HepG2 (cell line): ENCODE results near the gene PRR12. TPM values are rescaled to one million over a fixed set of nuclear protein-coding genes. Genes with fewer than 3 reads are reported as not detected.
A peak's percentile ranks its signal among the peaks of the same experiment; 100 is the strongest.

Experiments
- HDAC6 ChIP-seq: fragments of 200-600 bp; sonication (generic); IDR thresholded peaks from 2 replicates; pipeline ENCODE4 v1.7.0; 2017; ENCODE audit warnings: mild to moderate bottlenecking, antibody characterized with exemption, low read length, low read depth
- KDM5B ChIP-seq: sonication (generic); formaldehyde crosslinking; IDR thresholded peaks from 2 replicates; pipeline ENCODE4 v1.4.0; 2020; ENCODE audit warnings: missing genetic modification reagents, mild to moderate bottlenecking, borderline replicate concordance
- NFE2 ChIP-seq: sonication (generic); formaldehyde crosslinking; IDR thresholded peaks from 2 replicates; pipeline ENCODE4 v1.4.0; 2020; ENCODE audit warnings: missing genetic modification reagents
- TGIF2 ChIP-seq: IDR thresholded peaks from 2 replicates; pipeline ENCODE4 v1.6.1; 2016; ENCODE audit warnings: control low read depth, missing compliant biosample characterization
- YEATS2 ChIP-seq: sonication (generic); formaldehyde crosslinking; IDR thresholded peaks from 2 replicates; pipeline ENCODE4 v1.4.0; 2020; ENCODE audit warnings: missing genetic modification reagents, borderline replicate concordance
- ZFP82 ChIP-seq: sonication (generic); formaldehyde crosslinking; IDR thresholded peaks from 2 replicates; pipeline ENCODE4 v1.5.1; 2020; ENCODE audit warnings: mild to moderate bottlenecking, missing genetic modification reagents, borderline replicate concordance
- polyA plus RNA-seq, 8 experiments: library from polyadenylated mRNA; depleted of rRNA in 3 of 8; stranded (reverse) in 7 of 8; unstranded in 1 of 8; fragments of >200 nt; fragmentation: Illumina TruSeq in 4 of 8; extraction: Trizol in 4 of 8; gene quantifications; 2 replicates each; pipeline versions ENCODE4 v1.2.1 to v1.2.3, GENCODE V29; 2011 to 2016; ENCODE audit warnings: low read depth in 4 of 8, missing spikeins in 1 of 8, mixed read lengths in 1 of 8; ENCODE audit not compliant: insufficient read depth in 1 of 8
- total RNA-seq, 5 experiments: library from RNA; depleted of rRNA; stranded (reverse); fragments of >200 nt; fragmentation: Illumina TruSeq; extraction: Trizol; gene quantifications; 2 replicates each; pipeline ENCODE4 v1.2.3, GENCODE V29; 2016; ENCODE audit warnings: low read depth in 1 of 5
- TF ChIP-seq, protein P1 (sequence below): sonication (generic); formaldehyde crosslinking; IDR thresholded peaks from 2 replicates; pipeline ENCODE4 v1.4.0; 2020; ENCODE audit warnings: missing genetic modification reagents; ENCODE audit errors: not compliant biosample characterization
- TF ChIP-seq, protein P2 (sequence below): sonication (generic); formaldehyde crosslinking; IDR thresholded peaks from 2 replicates; pipeline ENCODE4; 2020; ENCODE audit warnings: missing genetic modification reagents, mild to moderate bottlenecking, borderline replicate concordance
- TF ChIP-seq, protein P3 (sequence below), 2 experiments: sonication (generic) in 1 of 2; formaldehyde crosslinking in 1 of 2; IDR thresholded peaks; 2 replicates each; pipeline versions ENCODE4 v1.6.1 to v1.9.0; 2014 to 2022; ENCODE audit warnings: antibody characterized with exemption in 1 of 2, borderline replicate concordance in 1 of 2, inconsistent platforms in 1 of 2, low read depth in 1 of 2, missing genetic modification reagents in 1 of 2
- TF ChIP-seq, protein P4 (sequence below): sonication (generic); formaldehyde crosslinking; IDR thresholded peaks from 2 replicates; pipeline ENCODE4 v1.4.0; 2020; ENCODE audit warnings: mild to moderate bottlenecking, missing genetic modification reagents

PRR12 gene
- total and polyA plus RNA-seq, 2 of the 13 experiments (the other 11 are each of a cell fraction or from before 2014, with no cell fraction given) = 0.62 to 1.5 TPM

DNA sequence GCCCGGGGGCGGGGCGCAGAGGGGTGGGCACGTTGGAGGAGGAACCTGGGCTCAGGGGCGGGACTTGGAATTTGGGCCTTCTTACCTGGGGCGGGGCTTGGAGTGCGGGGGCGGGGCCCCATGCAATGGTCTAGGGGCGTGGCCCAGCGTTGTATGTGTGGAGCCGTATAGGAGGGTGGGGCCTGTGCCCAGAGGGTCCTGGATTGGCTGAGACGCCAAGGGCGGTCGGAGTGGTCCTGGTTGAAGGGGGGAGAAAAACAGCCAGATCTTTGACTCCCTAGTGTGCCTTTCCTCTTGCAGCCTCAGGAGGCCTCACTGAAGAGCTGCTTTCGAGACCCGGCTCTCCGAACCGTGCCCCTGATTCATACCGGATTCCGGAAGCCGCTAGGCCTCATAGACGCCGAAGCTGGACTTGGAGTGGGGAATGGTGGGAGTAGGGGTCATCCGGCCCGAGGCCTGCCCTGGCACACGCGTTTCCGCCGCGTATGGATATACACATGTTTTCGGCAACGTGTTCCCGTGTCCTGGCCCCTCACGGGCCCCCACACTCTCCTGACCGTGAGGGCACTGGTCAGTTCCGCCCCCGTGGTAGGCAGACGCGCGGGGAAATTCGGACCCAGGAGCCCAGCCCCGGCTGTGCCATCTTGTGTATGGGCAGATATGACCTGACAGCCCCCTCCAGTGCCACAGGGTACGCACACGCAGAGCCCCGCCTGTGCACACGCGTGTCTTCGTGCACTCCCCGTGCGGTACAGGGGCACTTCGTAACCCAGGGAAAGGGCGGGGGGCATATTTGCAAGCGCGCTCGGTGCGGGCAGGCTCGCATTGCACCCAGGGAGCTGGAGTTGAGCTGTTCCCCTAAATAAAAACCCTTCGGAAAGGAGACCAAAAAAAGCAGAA lies 661 bp upstream of the PRR12 start (continued):
- TF ChIP-seq, protein P1, sequence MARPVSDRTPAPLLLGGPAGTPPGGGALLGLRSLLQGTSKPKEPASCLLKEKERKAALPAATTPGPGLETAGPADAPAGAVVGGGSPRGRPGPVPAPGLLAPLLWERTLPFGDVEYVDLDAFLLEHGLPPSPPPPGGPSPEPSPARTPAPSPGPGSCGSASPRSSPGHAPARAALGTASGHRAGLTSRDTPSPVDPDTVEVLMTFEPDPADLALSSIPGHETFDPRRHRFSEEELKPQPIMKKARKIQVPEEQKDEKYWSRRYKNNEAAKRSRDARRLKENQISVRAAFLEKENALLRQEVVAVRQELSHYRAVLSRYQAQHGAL = peak; percentile 29
- TF ChIP-seq ZFP82 (CRISPR knock-in tag) (0 out of 2 replicates have a peak, but pooled peaks have one; percentile 46), TGIF2 (CRISPR knock-in tag) (0 out of 2 replicates have a peak, but pooled peaks have one; percentile 17), NFE2 (CRISPR knock-in tag) (no peak), HDAC6 (no peak), YEATS2 (CRISPR knock-in tag) (peak; percentile 22; the same call in 1 of the 2 replicates), KDM5B (peak; percentile 77; the same call in 1 of the 2 replicates)
- TF ChIP-seq, protein P2, sequence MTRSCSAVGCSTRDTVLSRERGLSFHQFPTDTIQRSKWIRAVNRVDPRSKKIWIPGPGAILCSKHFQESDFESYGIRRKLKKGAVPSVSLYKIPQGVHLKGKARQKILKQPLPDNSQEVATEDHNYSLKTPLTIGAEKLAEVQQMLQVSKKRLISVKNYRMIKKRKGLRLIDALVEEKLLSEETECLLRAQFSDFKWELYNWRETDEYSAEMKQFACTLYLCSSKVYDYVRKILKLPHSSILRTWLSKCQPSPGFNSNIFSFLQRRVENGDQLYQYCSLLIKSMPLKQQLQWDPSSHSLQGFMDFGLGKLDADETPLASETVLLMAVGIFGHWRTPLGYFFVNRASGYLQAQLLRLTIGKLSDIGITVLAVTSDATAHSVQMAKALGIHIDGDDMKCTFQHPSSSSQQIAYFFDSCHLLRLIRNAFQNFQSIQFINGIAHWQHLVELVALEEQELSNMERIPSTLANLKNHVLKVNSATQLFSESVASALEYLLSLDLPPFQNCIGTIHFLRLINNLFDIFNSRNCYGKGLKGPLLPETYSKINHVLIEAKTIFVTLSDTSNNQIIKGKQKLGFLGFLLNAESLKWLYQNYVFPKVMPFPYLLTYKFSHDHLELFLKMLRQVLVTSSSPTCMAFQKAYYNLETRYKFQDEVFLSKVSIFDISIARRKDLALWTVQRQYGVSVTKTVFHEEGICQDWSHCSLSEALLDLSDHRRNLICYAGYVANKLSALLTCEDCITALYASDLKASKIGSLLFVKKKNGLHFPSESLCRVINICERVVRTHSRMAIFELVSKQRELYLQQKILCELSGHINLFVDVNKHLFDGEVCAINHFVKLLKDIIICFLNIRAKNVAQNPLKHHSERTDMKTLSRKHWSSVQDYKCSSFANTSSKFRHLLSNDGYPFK (CRISPR knock-in tag) = peak; percentile 60; the same call in 1 of the 2 replicates
- TF ChIP-seq, protein P3, sequence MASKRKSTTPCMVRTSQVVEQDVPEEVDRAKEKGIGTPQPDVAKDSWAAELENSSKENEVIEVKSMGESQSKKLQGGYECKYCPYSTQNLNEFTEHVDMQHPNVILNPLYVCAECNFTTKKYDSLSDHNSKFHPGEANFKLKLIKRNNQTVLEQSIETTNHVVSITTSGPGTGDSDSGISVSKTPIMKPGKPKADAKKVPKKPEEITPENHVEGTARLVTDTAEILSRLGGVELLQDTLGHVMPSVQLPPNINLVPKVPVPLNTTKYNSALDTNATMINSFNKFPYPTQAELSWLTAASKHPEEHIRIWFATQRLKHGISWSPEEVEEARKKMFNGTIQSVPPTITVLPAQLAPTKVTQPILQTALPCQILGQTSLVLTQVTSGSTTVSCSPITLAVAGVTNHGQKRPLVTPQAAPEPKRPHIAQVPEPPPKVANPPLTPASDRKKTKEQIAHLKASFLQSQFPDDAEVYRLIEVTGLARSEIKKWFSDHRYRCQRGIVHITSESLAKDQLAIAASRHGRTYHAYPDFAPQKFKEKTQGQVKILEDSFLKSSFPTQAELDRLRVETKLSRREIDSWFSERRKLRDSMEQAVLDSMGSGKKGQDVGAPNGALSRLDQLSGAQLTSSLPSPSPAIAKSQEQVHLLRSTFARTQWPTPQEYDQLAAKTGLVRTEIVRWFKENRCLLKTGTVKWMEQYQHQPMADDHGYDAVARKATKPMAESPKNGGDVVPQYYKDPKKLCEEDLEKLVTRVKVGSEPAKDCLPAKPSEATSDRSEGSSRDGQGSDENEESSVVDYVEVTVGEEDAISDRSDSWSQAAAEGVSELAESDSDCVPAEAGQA (IDR thresholded peaks at IDR 0.05; ENCODE audit: low read depth) = no peak; the same call in 1 of the 2 replicates
- TF ChIP-seq, protein P3 (CRISPR knock-in tag; IDR thresholded peaks at IDR 0.05; ENCODE audit: borderline replicate concordance) = no peak
- TF ChIP-seq, protein P4, sequence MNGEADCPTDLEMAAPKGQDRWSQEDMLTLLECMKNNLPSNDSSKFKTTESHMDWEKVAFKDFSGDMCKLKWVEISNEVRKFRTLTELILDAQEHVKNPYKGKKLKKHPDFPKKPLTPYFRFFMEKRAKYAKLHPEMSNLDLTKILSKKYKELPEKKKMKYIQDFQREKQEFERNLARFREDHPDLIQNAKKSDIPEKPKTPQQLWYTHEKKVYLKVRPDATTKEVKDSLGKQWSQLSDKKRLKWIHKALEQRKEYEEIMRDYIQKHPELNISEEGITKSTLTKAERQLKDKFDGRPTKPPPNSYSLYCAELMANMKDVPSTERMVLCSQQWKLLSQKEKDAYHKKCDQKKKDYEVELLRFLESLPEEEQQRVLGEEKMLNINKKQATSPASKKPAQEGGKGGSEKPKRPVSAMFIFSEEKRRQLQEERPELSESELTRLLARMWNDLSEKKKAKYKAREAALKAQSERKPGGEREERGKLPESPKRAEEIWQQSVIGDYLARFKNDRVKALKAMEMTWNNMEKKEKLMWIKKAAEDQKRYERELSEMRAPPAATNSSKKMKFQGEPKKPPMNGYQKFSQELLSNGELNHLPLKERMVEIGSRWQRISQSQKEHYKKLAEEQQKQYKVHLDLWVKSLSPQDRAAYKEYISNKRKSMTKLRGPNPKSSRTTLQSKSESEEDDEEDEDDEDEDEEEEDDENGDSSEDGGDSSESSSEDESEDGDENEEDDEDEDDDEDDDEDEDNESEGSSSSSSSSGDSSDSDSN (CRISPR knock-in tag) = peak; percentile 62
